ENCODE measurements around the gene UGT1A3.

Gene UGT1A3

DNA sequence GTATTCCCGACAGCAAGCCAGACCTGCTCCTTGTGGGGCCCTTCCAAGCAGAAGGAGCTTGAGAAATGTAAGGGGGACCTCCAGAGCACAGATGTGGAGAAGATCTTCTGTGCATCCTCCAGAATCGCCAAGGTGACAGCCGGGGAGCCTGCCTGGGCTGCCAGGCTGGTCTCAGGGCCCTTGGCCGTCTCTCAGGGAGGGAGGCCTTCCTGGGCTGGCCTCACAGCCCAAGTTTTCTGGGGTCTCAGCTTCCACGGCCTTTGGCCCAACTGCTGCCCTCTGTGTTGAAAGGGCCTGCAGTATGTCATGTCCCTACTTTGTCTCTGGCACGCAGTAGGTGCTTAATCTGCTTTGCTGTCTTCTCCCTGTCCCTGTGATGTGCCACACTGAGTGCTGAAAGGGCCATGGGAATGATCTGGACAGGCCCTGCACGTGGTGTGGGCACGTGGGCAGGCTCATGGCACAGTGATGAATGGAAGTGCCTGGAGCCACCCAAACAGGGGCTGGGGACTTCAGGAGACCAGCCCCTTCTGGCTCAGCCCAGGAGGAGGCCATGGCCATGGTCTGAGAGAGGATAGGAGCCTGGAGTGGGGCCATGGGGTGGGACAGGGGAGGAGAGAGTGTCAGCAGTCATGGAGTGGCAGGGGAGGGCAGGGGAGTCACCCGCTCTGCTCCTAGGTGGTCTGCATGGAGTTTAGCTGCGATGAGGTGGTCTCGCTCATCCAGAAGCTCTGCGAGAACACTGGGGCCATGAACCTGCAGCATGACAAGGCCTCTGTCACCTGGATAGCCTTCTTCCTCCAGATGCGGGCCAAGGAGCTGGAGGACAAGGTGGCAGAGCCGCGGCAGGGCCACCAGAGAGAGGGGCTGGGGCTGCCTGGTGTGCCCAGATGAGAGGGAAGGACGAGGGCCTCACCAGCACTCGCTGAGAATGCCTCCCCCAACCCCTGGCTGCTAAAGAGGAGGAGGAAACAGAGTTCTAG lies 90.1 kb downstream of the UGT1A3 start:
- no peak for DNase-seq

- no peak for DNase-seq
Measured at GRCh38 chr2:233819884-233820773, 91.3 kb downstream of the UGT1A3 start.

DNA sequence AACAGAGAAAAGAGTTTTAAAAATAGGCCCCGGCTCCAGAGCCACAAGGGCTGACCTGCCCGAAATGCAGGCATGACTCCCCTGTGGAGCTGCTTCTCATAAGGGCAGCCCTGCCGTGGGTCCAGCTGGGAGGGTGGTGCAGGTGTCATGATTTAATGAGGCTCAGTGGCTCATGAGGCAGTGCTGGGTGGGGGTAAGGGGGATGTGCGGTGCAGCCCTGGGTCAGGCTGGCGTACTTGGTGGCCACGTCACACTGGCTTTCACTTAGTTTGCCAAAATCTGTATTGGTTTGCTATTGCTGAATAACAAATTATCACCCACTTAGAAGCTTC lies 91.9 kb downstream of the UGT1A3 start:
- peak; percentile 3 for DNase-seq

DNA sequence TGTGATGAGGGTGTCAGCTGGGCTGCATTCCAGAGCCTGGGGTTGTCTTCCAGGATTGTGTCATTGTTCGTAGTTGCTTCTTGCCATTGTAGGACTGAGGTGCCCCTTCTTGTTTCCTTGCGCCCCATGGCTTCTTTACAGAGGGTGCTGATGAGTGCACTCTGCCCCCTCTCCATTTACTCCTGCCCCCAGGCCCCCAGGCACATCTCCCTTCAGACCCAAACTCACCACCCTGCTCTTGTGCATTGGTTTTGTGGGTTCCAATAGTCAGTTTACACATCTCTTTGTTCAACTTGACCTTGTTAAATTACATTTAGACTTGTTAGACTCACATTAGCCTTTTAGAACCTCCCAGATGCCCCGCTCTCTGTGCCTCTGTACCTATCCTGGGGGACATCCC lies 92.4 kb downstream of the UGT1A3 start:
- peak; percentile 2 for DNase-seq

GRCh38 chr2:233821709-233822100 lies 92.9 kb downstream of the UGT1A3 start:
- peak; percentile 5 for DNase-seq

DNA sequence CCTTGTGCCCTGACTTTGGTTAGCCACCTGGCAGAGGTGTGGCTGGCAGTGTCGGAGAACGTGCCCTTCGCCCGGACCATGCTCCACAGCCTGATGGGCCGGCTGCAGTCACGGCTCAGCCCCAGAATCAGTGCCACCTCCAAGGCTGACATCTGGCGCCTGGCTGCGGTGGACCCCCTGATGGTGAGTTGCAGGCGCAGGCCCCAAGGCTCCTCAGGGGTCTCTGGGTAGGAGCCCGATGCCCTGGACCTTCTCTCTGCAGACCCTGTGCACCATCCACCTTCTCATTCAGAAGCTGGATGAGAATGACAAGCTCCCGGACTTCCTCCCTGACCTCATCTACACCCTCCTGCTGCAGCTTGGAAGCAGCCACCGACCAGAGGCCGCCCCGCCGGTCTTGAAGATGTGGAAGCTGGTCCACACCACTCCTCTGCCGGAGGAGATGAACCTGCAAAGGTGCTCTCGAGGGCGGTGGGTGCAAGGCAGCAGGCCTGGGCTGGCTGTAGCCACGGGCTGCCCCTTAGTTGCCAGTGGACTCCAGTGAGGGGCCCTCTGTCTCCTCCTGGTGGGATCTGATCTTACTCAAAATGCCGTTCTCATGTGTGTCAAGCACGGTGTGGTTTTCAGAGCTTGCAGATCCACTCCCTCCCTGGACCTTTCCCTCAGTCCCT lies 93.4 kb downstream of the UGT1A3 start:
- DNase-seq = peak; percentile 4

All from femur (tissue), 1 donor.